HepG2 (cell line): Measurements from ENCODE around the gene ANTXR1. TPM values are rescaled to one million over a fixed set of nuclear protein-coding genes. Genes with fewer than 3 reads are reported as not detected.

Source experiments
- ASH2L ChIP-seq: fragments of 300-600, 200-600 bp; sonication (generic); IDR thresholded peaks from 2 replicates; pipeline ENCODE4 v1.7.0; 2017; ENCODE audit warnings: low read depth, mild to moderate bottlenecking, moderate library complexity, mixed read lengths, low read length; ENCODE audit not compliant: insufficient read length
- CHD4 ChIP-seq: fragments of 200-600 bp; sonication (generic); IDR thresholded peaks from 2 replicates; pipeline ENCODE4 v1.7.0; 2017; ENCODE audit warnings: mild to moderate bottlenecking, low read length, borderline replicate concordance
- DNMT3B ChIP-seq: conservative IDR thresholded peaks from 2 replicates; pipeline ENCODE4 v1.6.1; 2016; ENCODE audit warnings: missing biosample characterization, control low read depth
- FIP1L1 ChIP-seq: fragments of 200-400 bp; formaldehyde crosslinking; IDR thresholded peaks from 2 replicates; pipeline ENCODE4 v1.6.1; 2018; ENCODE audit warnings: low read depth, mild to moderate bottlenecking, low read length, moderate library complexity, borderline replicate concordance; ENCODE audit not compliant: insufficient read depth
- HIC2 ChIP-seq: sonication (generic); formaldehyde crosslinking; IDR thresholded peaks from 2 replicates; pipeline ENCODE4 v1.9.0; 2022; ENCODE audit warnings: low read depth, missing genetic modification reagents
- MBD4 ChIP-seq: IDR thresholded peaks from 2 replicates; pipeline ENCODE4 v1.6.1; 2012; ENCODE audit warnings: low read length, inconsistent platforms, borderline replicate concordance
- NR3C1 ChIP-seq: sonication (generic); formaldehyde crosslinking; IDR thresholded peaks from 2 replicates; pipeline ENCODE4 v1.4.0; 2020; ENCODE audit warnings: missing genetic modification reagents
- PBX2 ChIP-seq: IDR thresholded peaks from 2 replicates; pipeline ENCODE4 v1.6.1; 2016; ENCODE audit warnings: control low read depth
- PBX3 ChIP-seq: sonication (generic); formaldehyde crosslinking; IDR thresholded peaks from 2 replicates; pipeline ENCODE4 v1.8.1; 2023; ENCODE audit warnings: missing genetic modification reagents, inconsistent platforms, borderline replicate concordance
- PLRG1 ChIP-seq: fragments of 450-650 bp; conservative IDR thresholded peaks from 2 replicates; pipeline ENCODE4 v1.6.1; 2016
- POLR2AphosphoS5 ChIP-seq: IDR thresholded peaks from 2 replicates; pipeline ENCODE4 v1.6.1; 2012; ENCODE audit warnings: low read depth, low read length
- RBM22 ChIP-seq: fragments of 200-400 bp; formaldehyde crosslinking; optimal IDR thresholded peaks from 2 replicates; pipeline ENCODE3; 2017; ENCODE audit warnings: mild to moderate bottlenecking, low read length, moderate library complexity
- REST ChIP-seq, 2 experiments: IDR thresholded peaks; 2 replicates each; pipeline ENCODE4 v1.6.1; 2011 to 2012; ENCODE audit warnings: low read length in 2 of 2, borderline replicate concordance in 1 of 2, low read depth in 1 of 2, mild to moderate bottlenecking in 1 of 2, moderate library complexity in 1 of 2
- TOE1 ChIP-seq: sonication (generic); formaldehyde crosslinking; IDR thresholded peaks from 2 replicates; pipeline ENCODE4 v1.4.0; 2020; ENCODE audit warnings: mild to moderate bottlenecking, missing genetic modification reagents
- ZFP91 ChIP-seq: sonication (generic); formaldehyde crosslinking; IDR thresholded peaks from 2 replicates; pipeline ENCODE4 v1.9.0; 2022; ENCODE audit warnings: missing genetic modification reagents, mild to moderate bottlenecking, borderline replicate concordance
- ZNF383 ChIP-seq: sonication (generic); formaldehyde crosslinking; IDR thresholded peaks from 2 replicates; pipeline ENCODE4 v1.4.0; 2020; ENCODE audit warnings: missing genetic modification reagents, mild to moderate bottlenecking, borderline replicate concordance
- ZNF44 ChIP-seq: sonication (generic); formaldehyde crosslinking; IDR thresholded peaks from 2 replicates; pipeline ENCODE4 v1.5.1; 2020; ENCODE audit warnings: mild to moderate bottlenecking, missing genetic modification reagents
- ZNF567 ChIP-seq: sonication (generic); formaldehyde crosslinking; IDR thresholded peaks from 2 replicates; pipeline ENCODE4 v1.8.1; 2023; ENCODE audit warnings: mild to moderate bottlenecking, missing genetic modification reagents, borderline replicate concordance
- ZNF614 ChIP-seq: IDR thresholded peaks from 2 replicates; pipeline ENCODE4 v1.6.1; 2018; ENCODE audit warnings: missing biosample characterization, missing genetic modification reagents, inconsistent platforms, borderline replicate concordance
- ZNF773 ChIP-seq: sonication (generic); formaldehyde crosslinking; IDR thresholded peaks from 2 replicates; pipeline ENCODE4 v1.4.0; 2020; ENCODE audit warnings: missing genetic modification reagents, borderline replicate concordance
- polyA plus RNA-seq, 8 experiments: library from polyadenylated mRNA; depleted of rRNA in 3 of 8; stranded (reverse) in 7 of 8; unstranded in 1 of 8; fragments of >200 nt; fragmentation: Illumina TruSeq in 4 of 8; extraction: Trizol in 4 of 8; gene quantifications; 2 replicates each; pipeline versions ENCODE4 v1.2.1 to v1.2.3, GENCODE V29; 2011 to 2016; ENCODE audit warnings: low read depth in 4 of 8, missing spikeins in 1 of 8, mixed read lengths in 1 of 8; ENCODE audit not compliant: insufficient read depth in 1 of 8
- total RNA-seq, 5 experiments: library from RNA; depleted of rRNA; stranded (reverse); fragments of >200 nt; fragmentation: Illumina TruSeq; extraction: Trizol; gene quantifications; 2 replicates each; pipeline ENCODE4 v1.2.3, GENCODE V29; 2016; ENCODE audit warnings: low read depth in 1 of 5

The ANTXR1 gene
- total and polyA plus RNA-seq, 2 of the 13 experiments (the other 11 are each of a cell fraction or from before 2014, with no cell fraction given): 4.5 to 12.7 TPM

- TF ChIP-seq RBM22 (no peak), DNMT3B (CRISPR knock-in tag) (no peak), HIC2 (peak; percentile 40; the same call in 1 of the 2 replicates), PLRG1 (no peak), FIP1L1 (no peak), CHD4 (0 out of 2 replicates have a peak, but pooled peaks have one; percentile 28), ZNF567 (CRISPR knock-in tag) (no peak), POLR2AphosphoS5 (no peak), PBX2 (CRISPR knock-in tag) (no peak), TOE1 (CRISPR knock-in tag) (no peak), PBX3 (CRISPR knock-in tag) (no peak), ZNF44 (no peak), MBD4 (no peak), ZNF773 (CRISPR knock-in tag) (no peak), ZNF383 (no peak), NR3C1 (no peak), REST (IDR thresholded peaks at IDR 0.05; ENCODE audit: borderline replicate concordance in 1 of 2, low read depth in 1 of 2, low read length in 2 of 2) (no peak), ZNF614 (CRISPR knock-in tag) (peak; percentile 85; the same call in 1 of the 2 replicates), ZFP91 (peak; percentile 62; the same call in 1 of the 2 replicates), ASH2L (peak; percentile 40)
Observed at GRCh38 chr2:69272803-69273471, 260.0 kb downstream of the ANTXR1 start (continued).
